Adrenal gland (tissue), 12 donors: ENCODE results near the gene ADARB2. TPM values are rescaled to one million over a fixed set of nuclear protein-coding genes. Genes with fewer than 3 reads are reported as not detected.

Experiments
- DNase-seq, 7 donors: peaks; one replicate each; pipeline ENCODE4 v3.0.0-alpha.2; 2019 to 2020
- H3K27ac ChIP-seq, 5 donors: fragments of 200-600 bp; sonication (generic) in 4 of 5; 1 replicate in 3 of 5; 2 replicates in 2 of 5; pipeline versions ENCODE4 v1.5.1 to v1.8.0; 2016 to 2020; ENCODE audit warnings: mild to moderate bottlenecking in 1 of 5
- H3K27me3 ChIP-seq: fragments of 200-600 bp; 2 replicates; pipeline ENCODE4 v1.8.0; 2021
- H3K36me3 ChIP-seq, 2 donors: fragments of 200-600 bp; replicated peaks in 1 of 2; 1 replicate in 1 of 2; 2 replicates in 1 of 2; pipeline versions ENCODE4 v1.5.1 to v1.8.0; 2018 to 2022
- H3K4me1 ChIP-seq, 2 donors: fragments of 200-600 bp; replicated peaks in 1 of 2; 1 replicate in 1 of 2; 2 replicates in 1 of 2; pipeline versions ENCODE4 v1.5.1 to v1.8.0; 2018 to 2021
- H3K4me3 ChIP-seq, 4 donors: fragments of 200-600 bp; sonication (generic) in 3 of 4; one replicate each; pipeline ENCODE4 v1.5.1; 2016 to 2018
- H3K9me3 ChIP-seq, 3 donors: fragments of 200-600 bp; sonication (generic) in 1 of 3; replicated peaks in 1 of 3; 1 replicate in 2 of 3; 2 replicates in 1 of 3; pipeline versions ENCODE4 v1.5.1 to v1.8.0; 2016 to 2021
- CTCF ChIP-seq, 6 experiments: fragments of 450-650 bp in 4 of 6; fragments of 200-600 bp in 2 of 6; sonication (generic) in 1 of 6; IDR thresholded peaks; 1 replicate in 5 of 6; 2 replicates in 1 of 6; pipeline versions ENCODE4 v1.5.1 to v1.8.0; 2016 to 2021; ENCODE audit warnings: antibody characterized with exemption in 6 of 6, mild to moderate bottlenecking in 2 of 6, moderate library complexity in 1 of 6
- POLR2A ChIP-seq, 2 donors: fragments of 450-650 bp; IDR thresholded peaks; one replicate each; pipeline ENCODE4 v1.6.1; 2017; ENCODE audit warnings: antibody characterized with exemption in 2 of 2, mild to moderate bottlenecking in 2 of 2, moderate library complexity in 1 of 2
- WGBS, 4 donors: extraction: QIAGEN DNeasy Blood & Tissue Kit in 2 of 4; methylation state at CpG; one replicate each; pipeline versions ENCODE4 v1.1.5 to v1.1.7; 2013 to 2017; 5-methylcytosine and 5-hydroxymethylcytosine counted together
- intact Hi-C, 2 donors: fragments of 100-400 bp; cut with DNase I; formaldehyde crosslinking; loops; one replicate each; pipeline versions ENCODE4 v1.14.1 to v1.15.0; 2022 to 2023
- polyA plus RNA-seq, 3 donors: library from polyadenylated mRNA; stranded (reverse); fragments of 200-250 nt in 2 of 3; fragments of 350-450 nt in 1 of 3; fragmentation: Illumina TruSeq in 1 of 3; extraction: RNeasy Lipid Tissue Mini Kit (QIAGEN cat#74804) in 1 of 3; gene quantifications; one replicate each; pipeline ENCODE4 v1.2.3, GENCODE V29; 2013 to 2014
- total RNA-seq, 9 donors: library from RNA; depleted of rRNA in 4 of 9; stranded (reverse); fragments of >200 nt in 4 of 9; fragments of 120-200 nt in 1 of 9; fragmentation: NEBNext Ultra II Directional in 1 of 9; extraction: Animal tissue kit (Norgen Biotek cat#: 25700) in 1 of 9; gene quantifications; one replicate each; pipeline versions ENCODE4 v1.1.0 to v1.2.4, GENCODE V29; 2013 to 2023
- donor health status: healthy with polysubstance abuse.
- donor health status: Bipolar disorder and iron deficiency.
- donor health status: DM: yes; HTN: yes; CAD: no.
- donor health status: DM: no; HTN: no; CAD: no.
- donor health status: DM: no; HTN: no; CAD: no.
- donor health status: DM: yes; HTN: yes; CAD: no.

ADARB2 gene
- total and polyA plus RNA-seq, 12 donors: 0.14 to 3.1 (median 0.91) TPM

GRCh38 chr10:1633783-1634182 lies 103.5 kb downstream of the ADARB2 start:
- DNase-seq: no peak
- Histone ChIP-seq H3K36me3 (no peaks in the 10 kb centered on the region), H3K4me1 (no peaks in the 10 kb centered on the region), H3K27ac (no peak overlapping the region), H3K27me3 (no peaks in the 10 kb centered on the region), H3K4me3 (no peak overlapping the region), H3K9me3 (no peaks in the 10 kb centered on the region)
- TF ChIP-seq CTCF (IDR thresholded peaks at IDR 0.05) (no peak), POLR2A (IDR thresholded peaks at IDR 0.05) (no peak)
- WGBS, 4 donors: 65 to 81% (median 73%) methylated on average over 13 of the region's 13 CpGs
- intact Hi-C loops: no loop called here

- TF ChIP-seq POLR2A (IDR thresholded peaks at IDR 0.05): no peak
- TF ChIP-seq CTCF (IDR thresholded peaks at IDR 0.05): no peak
- Histone ChIP-seq H3K27me3 (no peaks in the 10 kb centered on the region), H3K9me3 (no peaks in the 10 kb centered on the region), H3K4me1 (no peaks in the 10 kb centered on the region), H3K36me3 (no peaks in the 10 kb centered on the region), H3K4me3 (no peak overlapping the region), H3K27ac (no peak overlapping the region)
- intact Hi-C loops: no loop called here
- WGBS, 4 donors: 79 to 90% (median 84%) methylated on average over 2 to 3 of the region's 3 CpGs
- no peak for DNase-seq
Measured at GRCh38 chr10:1632596-1632995, 104.7 kb downstream of the ADARB2 start.

GRCh38 chr10:1632141-1632540 lies 105.2 kb downstream of the ADARB2 start:
- intact Hi-C loops: no loop called here
- no peaks in the 10 kb centered on the region for H3K9me3 ChIP-seq
- no peak overlapping the region for H3K4me3 ChIP-seq
- no peak overlapping the region for H3K27ac ChIP-seq
- no peak for TF ChIP-seq CTCF (IDR thresholded peaks at IDR 0.05)
- no peak for TF ChIP-seq POLR2A (IDR thresholded peaks at IDR 0.05)
- 69 to 81% (median 75%) methylated on average over 3 of the region's 3 CpGs for WGBS, 4 donors
- DNase-seq: no peak
- no peaks in the 10 kb centered on the region for H3K4me1 ChIP-seq
- no peaks in the 10 kb centered on the region for H3K36me3 ChIP-seq
- H3K27me3 ChIP-seq: no peaks in the 10 kb centered on the region

GRCh38 chr10:1631282-1631681 lies 106.0 kb downstream of the ADARB2 start:
- WGBS, 4 donors: 64 to 75% (median 70%) methylated on average over 8 to 13 of the region's 13 CpGs
- intact Hi-C loops: no loop called here
- TF ChIP-seq CTCF (IDR thresholded peaks at IDR 0.05): no peak
- TF ChIP-seq POLR2A (IDR thresholded peaks at IDR 0.05): no peak
- Histone ChIP-seq H3K27me3 (no peaks in the 10 kb centered on the region), H3K4me1 (no peaks in the 10 kb centered on the region), H3K36me3 (no peaks in the 10 kb centered on the region), H3K4me3 (no peak overlapping the region), H3K9me3 (no peaks in the 10 kb centered on the region), H3K27ac (no peak overlapping the region)
- no peak for DNase-seq
